GM12873 (cell line): ENCODE measurements around the gene PGM2.

Experiments used
- TF ChIP-seq, protein P1 (sequence below): IDR thresholded peaks from 2 replicates; pipeline ENCODE4 v1.5.1; 2012; ENCODE audit warnings: low read depth, mild to moderate bottlenecking, moderate library complexity, low read length, control low read depth; ENCODE audit not compliant: insufficient read depth; ENCODE audit errors: missing control alignments

PGM2 gene

DNA sequence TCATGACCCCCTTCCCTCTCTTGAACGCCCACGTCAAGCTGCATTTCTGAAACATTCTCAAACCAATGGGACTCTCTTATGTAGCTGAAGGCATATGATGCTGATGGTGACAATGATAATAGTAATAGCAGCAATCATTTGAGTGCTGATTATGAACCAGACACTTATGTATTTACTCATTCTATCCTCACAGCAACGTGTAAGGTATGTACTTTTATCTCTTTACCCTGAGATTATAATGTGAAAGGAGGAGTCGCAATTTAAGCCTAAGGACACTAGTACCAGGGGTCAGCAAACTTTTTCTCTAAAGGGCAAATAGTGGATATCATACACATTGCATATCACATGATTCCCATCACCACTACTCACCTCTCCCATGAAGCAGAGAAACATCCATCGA is 8.5 kb downstream of the PGM2 start:
- TF ChIP-seq, protein P1, sequence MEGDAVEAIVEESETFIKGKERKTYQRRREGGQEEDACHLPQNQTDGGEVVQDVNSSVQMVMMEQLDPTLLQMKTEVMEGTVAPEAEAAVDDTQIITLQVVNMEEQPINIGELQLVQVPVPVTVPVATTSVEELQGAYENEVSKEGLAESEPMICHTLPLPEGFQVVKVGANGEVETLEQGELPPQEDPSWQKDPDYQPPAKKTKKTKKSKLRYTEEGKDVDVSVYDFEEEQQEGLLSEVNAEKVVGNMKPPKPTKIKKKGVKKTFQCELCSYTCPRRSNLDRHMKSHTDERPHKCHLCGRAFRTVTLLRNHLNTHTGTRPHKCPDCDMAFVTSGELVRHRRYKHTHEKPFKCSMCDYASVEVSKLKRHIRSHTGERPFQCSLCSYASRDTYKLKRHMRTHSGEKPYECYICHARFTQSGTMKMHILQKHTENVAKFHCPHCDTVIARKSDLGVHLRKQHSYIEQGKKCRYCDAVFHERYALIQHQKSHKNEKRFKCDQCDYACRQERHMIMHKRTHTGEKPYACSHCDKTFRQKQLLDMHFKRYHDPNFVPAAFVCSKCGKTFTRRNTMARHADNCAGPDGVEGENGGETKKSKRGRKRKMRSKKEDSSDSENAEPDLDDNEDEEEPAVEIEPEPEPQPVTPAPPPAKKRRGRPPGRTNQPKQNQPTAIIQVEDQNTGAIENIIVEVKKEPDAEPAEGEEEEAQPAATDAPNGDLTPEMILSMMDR, result no peak

DNA sequence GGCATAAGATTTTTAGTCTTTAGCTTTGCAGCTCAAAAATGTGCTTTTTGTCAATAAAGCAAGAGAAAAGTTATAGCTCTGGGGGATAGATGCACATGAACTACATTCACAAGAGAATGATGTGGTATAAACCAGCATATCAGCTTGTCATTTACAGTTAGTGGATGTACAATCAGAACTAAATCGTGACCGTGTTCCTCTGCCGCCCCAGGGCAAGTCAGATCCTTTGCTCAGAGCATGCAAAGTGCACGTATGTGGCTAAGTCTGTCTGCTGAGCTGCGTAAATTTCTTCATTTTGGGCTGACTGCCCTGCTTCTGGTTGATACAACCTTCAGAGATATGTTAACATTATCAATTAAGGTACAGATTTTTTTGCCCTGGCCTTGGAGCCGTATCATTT is 9.3 kb downstream of the PGM2 start:
- TF ChIP-seq, protein P1, result no peak

DNA sequence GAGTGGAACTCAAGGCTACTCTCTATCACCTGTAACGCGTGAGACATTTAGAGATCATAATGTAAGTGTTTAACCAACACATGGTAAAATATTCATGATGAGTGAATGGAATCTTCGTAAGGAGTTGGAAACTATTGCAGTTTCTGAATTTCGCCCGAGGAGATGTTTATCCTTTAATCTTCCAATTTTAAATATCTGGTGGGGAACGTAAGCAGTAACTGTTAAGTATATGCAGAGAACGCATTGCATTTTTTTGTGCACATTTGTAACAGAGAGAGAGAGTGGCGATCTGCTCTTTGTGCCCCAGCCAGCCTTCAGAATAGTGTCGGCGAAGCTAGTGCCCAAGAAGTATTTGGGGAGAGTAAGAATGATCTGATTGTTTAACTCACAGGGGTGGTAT is 9.8 kb downstream of the PGM2 start:
- TF ChIP-seq, protein P1, result no peak

DNA sequence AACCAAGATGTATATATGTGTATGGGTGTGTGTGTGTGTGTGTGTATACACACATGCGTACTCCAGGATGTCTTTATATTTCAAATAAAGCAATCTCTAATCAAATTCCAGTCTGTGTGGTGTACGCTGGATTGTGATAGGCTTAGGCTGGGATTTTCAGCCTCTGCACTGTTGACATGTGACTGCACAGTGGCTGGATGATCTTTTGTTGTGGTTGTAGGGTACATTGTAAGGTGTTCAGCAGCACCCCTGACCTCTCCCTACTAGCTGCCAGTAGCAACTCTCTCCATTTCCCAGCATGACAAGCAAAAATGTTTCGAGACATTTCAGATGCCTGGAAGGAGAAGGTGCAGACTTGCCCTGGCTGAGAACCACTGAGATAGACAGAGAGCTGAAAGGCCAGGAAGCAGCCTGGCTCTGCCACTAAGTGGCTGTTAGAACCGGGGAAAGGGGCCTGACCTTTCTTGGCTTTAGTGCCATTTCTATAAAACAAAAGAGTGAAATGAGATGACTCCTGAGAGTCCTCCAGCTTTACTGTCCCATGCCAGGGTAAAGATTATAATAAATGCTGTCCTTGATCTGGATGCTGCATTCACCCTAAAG is 10.5 kb downstream of the PGM2 start:
- TF ChIP-seq, protein P1, result no peak

DNA sequence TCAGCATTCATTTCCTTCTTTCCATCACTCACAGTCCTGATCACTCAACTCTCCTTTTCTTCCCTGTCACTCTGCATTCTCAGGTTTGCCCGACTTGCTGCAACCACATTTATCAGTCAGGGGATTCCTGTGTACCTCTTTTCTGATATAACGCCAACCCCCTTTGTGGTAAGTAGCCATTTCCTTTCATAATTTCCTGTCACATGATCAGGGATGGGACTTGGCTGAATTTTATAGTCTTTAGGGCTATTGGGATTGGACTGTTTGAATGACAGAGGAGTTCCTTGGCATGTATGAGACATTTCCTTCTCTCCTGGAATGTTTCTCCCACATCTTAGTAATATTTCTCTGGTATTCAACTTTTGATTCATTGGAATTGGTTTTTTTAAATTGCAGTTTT is 11.0 kb downstream of the PGM2 start:
- TF ChIP-seq, protein P1, result no peak

- TF ChIP-seq, protein P1, result no peak
Observed at GRCh38 chr4:37839426-37839825, 12.9 kb downstream of the PGM2 start.

DNA sequence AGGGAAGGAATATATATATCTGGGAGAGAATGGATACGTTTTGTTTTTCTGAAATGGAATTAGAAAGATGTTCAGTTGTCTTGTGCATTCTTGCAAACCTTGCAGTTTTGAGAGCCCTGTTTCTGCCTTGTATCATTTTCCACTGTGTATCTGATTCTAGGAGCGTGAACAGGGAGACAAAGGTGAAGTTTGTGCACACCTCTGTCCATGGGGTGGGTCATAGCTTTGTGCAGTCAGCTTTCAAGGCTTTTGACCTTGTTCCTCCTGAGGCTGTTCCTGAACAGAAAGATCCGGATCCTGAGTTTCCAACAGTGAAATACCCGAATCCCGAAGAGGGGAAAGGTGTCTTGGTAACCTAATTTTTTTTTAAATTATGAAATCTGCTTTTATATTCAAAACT is 17.7 kb downstream of the PGM2 start:
- TF ChIP-seq, protein P1, result no peak

GRCh38 chr4:37845201-37845600 is 18.7 kb downstream of the PGM2 start:
- TF ChIP-seq, protein P1, result no peak
